K562 (cell line): ENCODE measurements around the gene B3GALT4. TPM values are rescaled to one million over a fixed set of nuclear protein-coding genes. Genes with fewer than 3 reads are reported as not detected.

Experiments
- ATAC-seq: fragments of 200-7000 bp; cut with Tn5 transposase; 3 replicates; pipeline ENCODE4 v1.9.1; 2020; ENCODE audit warnings: moderate library complexity
- BruUV-seq: library from RNA; stranded (reverse); fragments of 400-500 nt; replicated peaks from 2 replicates; lab custom pipeline; 2021; lab: Mats Ljungman, UMichigan
- CTCF ChIA-PET: fragments of 300-600 bp; formaldehyde crosslinking; extraction: SDS; loops from one replicate; lab custom pipeline; 2021; ENCODE audit warnings: low intra/inter-chr PET ratio; lab: Yijun Ruan, JAX
- POLR2A ChIA-PET: fragments of 300-600, 350-650 bp; sonication (Branson Sonifier 250); formaldehyde crosslinking; extraction: SDS; loops from one replicate; lab custom pipeline; 2021; ENCODE audit warnings: antibody characterized with exemption, inconsistent platforms; lab: Yijun Ruan, JAX
- DNase-seq, 4 experiments: peaks; one replicate each; pipeline versions ENCODE4 v3.0.0 to v3.0.0-alpha.2; 2011 to 2018; ENCODE audit warnings: low spot score in 3 of 4, mixed read lengths in 3 of 4; ENCODE audit errors: extremely low read depth in 1 of 4
- FAIRE-seq: peaks from 2 replicates; lab custom pipeline; 2011; peaks lifted over from hg19 to GRCh38; lab: Jason Lieb, UNC
- H2AFZ ChIP-seq: 2 replicates; pipeline ENCODE4 v1.6.0; 2011; ENCODE audit warnings: low read depth, low read length, control low read depth, inconsistent platforms
- H3K27ac ChIP-seq: fragments of 200-600 bp; 3 replicates; pipeline ENCODE4 v1.8.0; 2011; ENCODE audit warnings: low read depth, mild to moderate bottlenecking, control low read depth, inconsistent platforms, low read length, moderate library complexity, mixed read lengths; ENCODE audit errors: extremely low read depth
- H3K27me3 ChIP-seq, 2 experiments: fragments of 300-600 bp in 1 of 2; 2 replicates in 1 of 2; 3 replicates in 1 of 2; pipeline versions ENCODE4 v1.6.0 to v1.8.0; 2011; ENCODE audit warnings: inconsistent platforms in 2 of 2, low read length in 2 of 2, mild to moderate bottlenecking in 1 of 2, mixed read lengths in 1 of 2, moderate library complexity in 1 of 2; ENCODE audit not compliant: control insufficient read depth in 2 of 2, insufficient read depth in 2 of 2
- H3K36me3 ChIP-seq: fragments of 300-600 bp; 3 replicates; pipeline ENCODE4 v1.8.0; 2011; ENCODE audit warnings: mild to moderate bottlenecking, low read length, inconsistent platforms; ENCODE audit not compliant: control insufficient read depth, insufficient read depth
- H3K4me1 ChIP-seq, 2 experiments: fragments of 200-600 bp in 1 of 2; replicated peaks in 1 of 2; 2 replicates in 1 of 2; 3 replicates in 1 of 2; pipeline versions ENCODE4 v1.5.1 to v1.8.0; 2011; ENCODE audit warnings: inconsistent platforms in 2 of 2, low read length in 2 of 2, mild to moderate bottlenecking in 1 of 2, mixed read lengths in 1 of 2, moderate library complexity in 1 of 2; ENCODE audit not compliant: control insufficient read depth in 2 of 2, insufficient read depth in 2 of 2
- H3K4me2 ChIP-seq: 2 replicates; pipeline ENCODE4 v1.6.1; 2011; ENCODE audit warnings: low read length, control low read depth, inconsistent platforms, mixed read lengths; ENCODE audit not compliant: insufficient read depth
- H3K4me3 ChIP-seq: fragments of 200-600 bp; sonication (generic), shearing (Covaris generic); 2 replicates; pipeline ENCODE4 v1.5.1; 2016; ENCODE audit warnings: control low read depth, inconsistent platforms
- H3K79me2 ChIP-seq: fragments of 200-600 bp; 3 replicates; pipeline ENCODE4 v1.8.0; 2011; ENCODE audit warnings: low read length, inconsistent platforms; ENCODE audit not compliant: control insufficient read depth, insufficient read depth
- H3K9ac ChIP-seq, 2 experiments: 2 replicates each; pipeline versions ENCODE4 v1.6.0 to v1.6.1; 2011; ENCODE audit warnings: low read depth in 2 of 2, low read length in 2 of 2, control low read depth in 1 of 2, inconsistent platforms in 1 of 2, mild to moderate bottlenecking in 1 of 2, mixed read lengths in 1 of 2; ENCODE audit not compliant: insufficient read depth in 1 of 2
- H3K9me1 ChIP-seq: one replicate; pipeline ENCODE4 v1.6.0; 2011; ENCODE audit warnings: inconsistent platforms, mild to moderate bottlenecking, low read length, moderate library complexity; ENCODE audit not compliant: control insufficient read depth, insufficient read depth
- H3K9me3 ChIP-seq: replicated peaks from 2 replicates; pipeline ENCODE4 v1.5.1; 2011; ENCODE audit warnings: low read depth, low read length, inconsistent platforms; ENCODE audit not compliant: control insufficient read depth, insufficient read depth
- H4K20me1 ChIP-seq: replicated peaks from 2 replicates; pipeline ENCODE4 v1.6.1; 2011; ENCODE audit warnings: low read length, inconsistent platforms, mixed read lengths; ENCODE audit not compliant: control insufficient read depth, insufficient read depth
- HMBOX1 ChIP-seq: sonication (generic); IDR thresholded peaks from 2 replicates; pipeline ENCODE4 v1.6.1; 2016
- NR2C1 ChIP-seq, 2 experiments: fragments of 450-650 bp; IDR thresholded peaks; 2 replicates each; pipeline ENCODE4 v1.6.1; 2017; ENCODE audit warnings: mild to moderate bottlenecking in 2 of 2, antibody characterized with exemption in 1 of 2, inconsistent platforms in 1 of 2, missing compliant biosample characterization in 1 of 2, missing genetic modification characterization in 1 of 2
- NR2C2 ChIP-seq, 2 experiments: fragments of 200-800 bp in 1 of 2; sonication (Bioruptor generic) in 1 of 2; sonication (generic) in 1 of 2; formaldehyde crosslinking in 1 of 2; IDR thresholded peaks; 2 replicates each; pipeline versions ENCODE4 v1.6.1 to v1.8.0; 2016 to 2022; ENCODE audit warnings: mild to moderate bottlenecking in 1 of 2, missing compliant biosample characterization in 1 of 2, missing genetic modification characterization in 1 of 2, missing genetic modification reagents in 1 of 2
- SREBF2 ChIP-seq: sonication (generic); formaldehyde crosslinking; IDR thresholded peaks from 2 replicates; pipeline ENCODE4 v1.4.0; 2020; ENCODE audit warnings: mild to moderate bottlenecking, missing genetic modification reagents
- SUPT5H ChIP-seq: fragments of 450-650 bp; IDR thresholded peaks from 2 replicates; pipeline ENCODE4 v1.6.1; 2016
- WGBS: fragments of 100-300 bp; shearing (Covaris generic); methylation state at CpG from one replicate; pipeline ENCODE4 v1.1.6; 2016; ENCODE audit warnings: low coverage, mixed read lengths; ENCODE audit not compliant: insufficient coverage; ENCODE audit errors: missing lambda C conversion rate; 5-methylcytosine and 5-hydroxymethylcytosine counted together
- in situ Hi-C: fragments of 300-500 bp; cut with MboI; formaldehyde crosslinking; loops from 4 replicates; pipeline ENCODE4 v1.15.0; 2018; ENCODE audit warnings: inconsistent platforms, mixed read lengths
- intact Hi-C: fragments of 100-400 bp; cut with micrococcal nuclease; formaldehyde crosslinking; loops from 2 replicates; pipeline ENCODE4 v1.14.2; 2022
- polyA plus RNA-seq, 8 experiments: library from polyadenylated mRNA; depleted of rRNA in 4 of 8; stranded (reverse) in 5 of 8; unstranded in 3 of 8; fragments of >200 nt; fragmentation: Nextera tagmentation in 2 of 8; fragmentation: Illumina TruSeq in 1 of 8; extraction: Ambion mirVana in 2 of 8; extraction: Trizol in 1 of 8; gene quantifications; 2 replicates each; pipeline versions ENCODE4 v1.2.1 to v1.2.3, GENCODE V29; 2011 to 2014; ENCODE audit warnings: inconsistent platforms in 1 of 8, missing spikeins in 1 of 8
- total RNA-seq, 7 experiments: library from RNA; depleted of rRNA in 6 of 7; stranded (reverse); fragments of >200 nt in 6 of 7; fragmentation: Illumina TruSeq in 2 of 7; extraction: Trizol in 2 of 7; gene quantifications; 2 replicates each; pipeline versions ENCODE4 v1.2.1 to v1.2.3, GENCODE V29; 2011 to 2021; ENCODE audit warnings: low replicate concordance in 1 of 7

B3GALT4 gene
- total and polyA plus RNA-seq, 9 of the 15 experiments (the other 6 are each of a cell fraction or from before 2014, with no cell fraction given), result 0.11 to 1.3 (median 0.53) TPM; not detected in 1

GRCh38 chr6:33295621-33296369 lies 18.9 kb downstream of the B3GALT4 start:
- intact Hi-C loops, result loop anchor here (5.0 kb wide), 3 partner anchors 97 to 132 kb away; partner anchors contain the start of genes KIFC1 and PHF1
- no peak for ATAC-seq

More at GRCh38 chr6:33295621-33296369, 18.9 kb downstream of the B3GALT4 start:
- TF ChIP-seq HMBOX1, result no peak
- peak; percentile 96 for TF ChIP-seq NR2C1 (IDR thresholded peaks at IDR 0.05)
- peak; percentile 92 for TF ChIP-seq NR2C1 (tag; IDR thresholded peaks at IDR 0.05)
- 0 out of 2 replicates have a peak, but pooled peaks have one; percentile 27 for TF ChIP-seq SUPT5H
- no peak for TF ChIP-seq SREBF2 (CRISPR knock-in tag)
- TF ChIP-seq NR2C2 (CRISPR knock-in tag; IDR thresholded peaks at IDR 0.05), result peak; percentile 92
- TF ChIP-seq NR2C2 (tag; IDR thresholded peaks at IDR 0.05), result peak; percentile 90
- Histone ChIP-seq H3K27ac (no peak overlapping the region), H3K9me1 (peaks cover 6% of the 10 kb centered on the region), H4K20me1 (0 out of 2 replicates have a peak, but pooled peaks cover 3% of the 10 kb centered on the region), H3K36me3 (peaks cover 61% of the 10 kb centered on the region), H2AFZ (no peak overlapping the region), H3K9me3 (no peaks in the 10 kb centered on the region), H3K27me3 (no peaks in the 10 kb centered on the region), H3K79me2 (peaks cover 41% of the 10 kb centered on the region), H3K4me2 (no peak overlapping the region), H3K9ac (peak overlapping the region in 1 of 2 experiments; percentile 35; a peak in 1 of 4 replicates), H3K4me1 (peaks cover 12 to 44% of the 10 kb centered on the region in 2 experiments), H3K4me3 (no peak overlapping the region)
- BruUV-seq, result no TSS peak
- DNase-seq (no peak), FAIRE-seq (no peak)
- ChIA-PET POLR2A (interaction anchor here (0.5 to 1.3 kb wide), 5 partner anchors 12 to 98 kb away, joined by 3 to 4 read pairs (median 3); partner anchors contain the start of genes B3GALT4, RPS18 and VPS52), CTCF (no interaction called here)
- 82% methylated on average over 15 of the region's 15 CpGs for whole genome bisulfite sequencing
- in situ Hi-C loops, result no loop called here
